CD4-positive, alpha-beta T cell treated with Interleukin-4 for 1 hour (primary cell): Measurements from ENCODE around the gene DDX56.
"Not testable (repeated sequence)": the region's sequence is repeated elsewhere in the genome, so short reads cannot be mapped to it uniquely, and the experiment has no call there.

Source experiments
- DNase-seq, 2 donors: peaks; one replicate each; pipeline ENCODE4 v3.0.0-alpha.2; 2020 to 2022

The DDX56 gene

DNA sequence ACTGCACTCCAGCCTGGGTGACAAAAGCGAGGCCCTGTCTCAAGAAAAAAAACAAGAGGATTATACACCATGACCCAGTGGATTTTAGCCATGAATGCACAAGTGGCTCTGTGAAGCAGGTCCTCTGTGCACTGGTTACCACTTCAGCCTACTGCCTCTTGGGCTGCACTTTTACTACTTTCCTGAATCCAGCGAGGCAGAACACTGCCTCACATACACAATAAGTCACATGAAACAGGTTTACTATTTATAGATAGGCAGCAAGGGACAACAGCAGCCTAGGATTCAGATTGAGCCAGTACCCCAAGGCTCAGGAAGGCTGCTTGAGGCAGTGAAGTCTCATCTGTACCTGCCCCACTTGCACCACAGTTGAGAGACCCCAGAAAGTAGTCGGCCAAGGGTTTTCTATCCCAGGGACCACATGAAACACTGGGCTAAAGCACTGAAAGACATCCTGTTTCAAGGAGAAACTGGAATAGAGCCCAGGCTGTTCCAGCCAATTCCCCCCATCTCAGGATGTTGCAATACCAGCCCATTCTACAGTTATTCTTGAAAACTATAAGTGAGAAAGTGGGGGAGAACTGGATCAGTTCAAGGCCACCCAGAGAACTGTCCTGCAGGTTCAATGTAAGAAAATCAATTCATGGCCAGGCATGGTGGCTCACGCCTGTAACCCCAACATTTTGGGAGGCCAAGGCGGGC is 22.4 kb upstream of the DDX56 start:
- no peak for DNase-seq

DNA sequence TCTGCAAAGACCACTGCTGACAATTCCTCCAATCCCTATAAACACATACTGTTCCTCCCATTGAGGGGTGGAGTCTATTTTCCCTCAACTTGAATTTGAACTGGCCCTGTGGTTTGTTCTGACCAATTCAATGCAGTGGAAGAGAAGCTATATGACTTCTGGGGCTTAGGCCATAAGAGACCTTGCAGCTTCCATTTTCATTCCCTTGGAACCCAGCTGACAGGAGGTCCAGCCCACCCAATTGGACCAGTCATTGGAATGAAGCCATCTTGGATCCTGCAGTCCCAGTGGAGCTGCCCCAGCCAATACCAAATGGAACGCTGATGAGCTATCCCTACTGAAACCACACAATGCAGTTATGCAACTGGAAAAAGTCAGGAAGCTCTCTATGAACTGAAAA is 17.2 kb upstream of the DDX56 start:
- no peak for DNase-seq

- peak; percentile 63 to 83 for DNase-seq
Observed at GRCh38 chr7:44587843-44588711, 14.4 kb upstream of the DDX56 start.

DNA sequence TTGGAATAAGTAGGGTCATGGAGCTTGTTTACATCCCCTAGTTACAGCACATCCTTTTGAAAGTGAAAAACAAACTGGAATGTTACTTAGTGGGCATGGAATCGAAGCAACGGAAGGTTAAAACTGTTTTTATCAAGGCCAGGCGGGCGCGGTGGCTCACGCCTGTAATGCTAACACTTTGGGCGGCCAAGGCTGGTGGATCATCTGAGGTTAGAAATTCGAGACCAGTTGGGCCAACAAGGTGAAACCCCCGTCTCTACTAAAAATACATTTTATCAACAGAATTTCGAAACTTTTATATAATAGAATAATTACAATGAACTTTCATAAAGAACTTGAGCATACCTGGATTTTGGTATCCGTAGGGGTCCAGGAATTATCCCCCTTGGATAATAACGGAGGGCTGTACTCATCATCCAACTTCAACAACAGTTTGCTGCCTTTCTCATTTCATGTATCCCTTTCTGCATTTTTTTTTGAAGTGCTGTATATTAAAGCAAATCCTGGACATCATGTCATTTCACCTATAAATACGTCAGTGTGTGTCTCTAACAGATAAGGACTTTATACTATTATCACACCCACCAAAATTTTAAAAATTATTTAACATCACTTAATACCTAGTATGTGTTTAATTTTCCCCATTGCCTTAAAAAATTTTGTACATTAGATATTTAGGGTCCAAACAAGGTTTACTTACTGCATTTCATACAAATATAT is 9.6 kb upstream of the DDX56 start:
- DNase-seq: no peak

DNA sequence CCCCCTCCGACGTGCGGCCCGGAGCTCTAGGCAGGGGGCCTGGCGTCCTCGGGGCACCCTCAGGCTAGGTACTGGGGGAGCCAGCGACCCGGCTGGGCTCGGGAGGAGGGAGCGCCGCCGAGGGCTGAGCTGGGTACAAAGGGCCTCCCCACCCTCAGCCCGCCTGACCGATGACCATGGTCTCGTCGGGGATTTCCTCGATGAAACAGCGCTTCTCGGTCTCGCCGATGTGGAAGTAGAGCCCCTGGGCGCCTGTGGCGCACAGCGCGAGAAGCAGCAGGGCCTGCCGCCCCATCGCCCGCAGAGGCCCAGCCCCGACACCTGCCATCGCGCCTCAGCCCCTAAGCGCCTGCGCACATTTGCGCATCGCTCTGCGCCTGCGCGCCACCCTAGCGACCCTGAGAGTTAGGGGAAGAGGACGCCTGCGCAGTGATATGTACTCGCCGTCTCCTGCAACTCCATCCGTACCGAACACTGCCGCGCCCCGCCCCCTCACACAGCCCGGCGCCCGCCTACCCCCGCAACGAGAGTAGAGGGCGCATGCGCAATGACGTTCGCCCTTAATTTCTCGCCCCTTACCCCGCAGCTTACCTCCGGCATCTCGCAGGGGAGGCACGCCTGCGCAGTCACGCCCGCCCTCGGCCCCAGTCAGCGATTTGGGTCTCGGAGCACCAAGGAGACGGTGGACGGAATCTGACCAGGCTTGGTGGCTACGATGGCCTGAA is 8.3 kb upstream of the DDX56 start, which contains the start of gene TMED4:
TMED4 (minus strand) TSS at position 353 of the 725 bp plus-strand sequence; CDS start at position 328, 25 bp downstream.
- DNase-seq: peak; percentile 100

- peak; percentile 51 to 63 for DNase-seq
Observed at GRCh38 chr7:44580945-44581878, 7.5 kb upstream of the DDX56 start.

DNA sequence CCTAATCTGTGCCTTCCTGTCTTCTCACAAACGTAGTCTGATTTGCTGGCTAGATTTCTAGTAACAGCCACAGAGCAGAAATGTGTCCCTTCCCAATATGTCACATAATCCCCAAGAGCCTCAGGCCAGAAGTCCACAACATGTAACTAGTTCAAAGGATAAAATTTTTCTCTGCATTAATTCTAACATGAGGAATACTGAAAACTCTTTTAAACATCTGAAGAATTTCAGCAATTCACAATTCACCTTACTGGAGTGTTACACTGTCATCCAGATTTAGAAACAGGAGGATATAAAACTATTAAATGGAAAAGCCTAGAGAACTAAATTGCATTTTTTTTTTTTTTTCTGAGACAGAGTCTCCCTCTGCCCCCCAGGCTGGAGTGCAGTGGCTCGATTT is 2.5 kb upstream of the DDX56 start:
- DNase-seq: no peak

DNA sequence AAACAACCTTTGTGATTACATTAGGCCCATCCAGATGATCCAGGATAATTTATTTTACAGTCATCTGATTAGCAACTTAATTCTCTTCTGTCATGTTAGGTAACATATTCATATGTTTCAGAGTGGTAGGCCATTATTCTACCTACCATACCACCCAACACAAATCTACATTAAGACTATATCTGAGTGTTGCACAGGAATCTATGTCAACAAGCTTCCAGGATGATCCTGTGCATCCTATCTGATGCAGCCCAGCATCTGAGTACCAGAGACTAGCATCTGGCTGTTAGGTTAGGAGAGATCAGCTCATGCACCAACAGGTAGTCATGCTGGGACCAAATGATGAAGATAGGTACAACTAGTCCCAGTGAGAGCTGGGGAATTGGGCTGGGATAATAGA is 1.3 kb upstream of the DDX56 start:
- DNase-seq: no peak

DNA sequence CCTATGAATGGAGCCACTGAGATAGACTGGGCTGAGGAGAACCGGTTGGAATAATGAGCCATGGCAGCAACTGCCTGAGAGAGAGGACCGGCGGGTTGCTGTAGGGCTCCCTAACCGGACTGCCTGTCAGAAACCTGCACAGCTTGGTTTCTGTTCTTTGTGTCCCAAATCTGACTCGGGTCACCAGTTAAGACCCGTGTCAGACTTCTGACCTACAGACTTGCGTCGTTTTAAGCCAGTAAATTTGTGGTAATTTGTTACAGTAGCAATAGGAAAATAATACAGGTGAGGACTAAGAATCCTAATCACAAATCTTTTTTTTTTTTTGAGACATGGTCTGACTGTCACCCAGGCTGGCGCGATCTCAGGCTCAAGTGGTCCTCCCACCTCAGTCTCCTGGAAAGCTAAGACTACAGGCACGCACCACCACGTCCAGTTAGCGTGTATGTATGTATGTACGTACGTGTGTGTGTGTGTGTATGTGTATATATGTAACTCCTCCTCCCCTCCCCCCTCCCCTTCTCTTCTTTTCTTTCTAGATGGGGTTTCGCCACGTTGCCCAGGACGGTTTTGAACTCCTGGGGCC is 672 bp upstream of the DDX56 start:
- no peak for DNase-seq

- DNase-seq: no peak
Observed at GRCh38 chr7:44572771-44573170, 937 bp downstream of the DDX56 start.

DNA sequence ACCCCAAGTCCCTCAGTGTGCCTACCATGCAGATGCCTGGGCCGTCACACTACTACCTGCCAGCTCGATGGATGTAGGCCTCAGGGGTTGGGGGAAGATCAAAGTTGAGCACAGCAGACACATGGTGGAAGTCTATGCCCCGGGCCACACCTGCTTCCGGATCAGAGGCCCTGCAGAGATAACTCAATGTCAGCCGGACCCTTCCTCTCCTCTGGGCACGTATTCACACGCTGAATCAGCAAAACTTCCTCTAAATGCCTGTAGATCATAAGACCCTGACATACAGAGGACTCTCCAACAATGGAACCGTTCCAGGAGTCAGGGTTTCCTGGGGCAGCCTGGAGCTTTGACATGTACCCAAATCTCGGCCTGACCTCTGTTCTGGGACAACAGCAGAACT is 3.7 kb downstream of the DDX56 start:
- no peak for DNase-seq

GRCh38 chr7:44568771-44569560 is 4.7 kb downstream of the DDX56 start:
- DNase-seq: no peak

GRCh38 chr7:44567884-44568283 is 5.8 kb downstream of the DDX56 start:
- no peak for DNase-seq

GRCh38 chr7:44566680-44567079 is 7.0 kb downstream of the DDX56 start:
- no peak for DNase-seq

GRCh38 chr7:44565795-44566559 is 7.7 kb downstream of the DDX56 start:
- DNase-seq: no peak

- peak; percentile 64 to 65 for DNase-seq
Observed at GRCh38 chr7:44565097-44565794, 8.5 kb downstream of the DDX56 start.

DNA sequence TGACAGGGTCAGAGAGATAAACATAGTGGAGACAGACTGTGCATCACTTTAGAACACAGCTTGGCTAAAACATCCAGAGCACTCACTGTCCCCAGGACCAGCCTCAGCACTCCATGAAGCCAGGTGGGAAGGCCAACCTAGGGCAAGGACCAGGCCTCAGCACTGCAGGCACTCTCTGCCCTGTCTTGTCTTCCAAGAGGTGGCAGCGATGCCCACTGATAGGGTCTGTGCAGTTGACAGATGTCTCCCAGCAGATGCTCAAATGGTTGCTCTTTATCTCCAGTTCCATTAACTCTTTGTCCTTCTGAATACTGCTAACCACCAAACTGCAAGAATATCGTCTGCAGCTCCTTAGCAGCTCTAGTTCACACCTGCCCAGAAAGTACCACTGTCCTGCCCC is 9.1 kb downstream of the DDX56 start:
- no peak for DNase-seq

DNA sequence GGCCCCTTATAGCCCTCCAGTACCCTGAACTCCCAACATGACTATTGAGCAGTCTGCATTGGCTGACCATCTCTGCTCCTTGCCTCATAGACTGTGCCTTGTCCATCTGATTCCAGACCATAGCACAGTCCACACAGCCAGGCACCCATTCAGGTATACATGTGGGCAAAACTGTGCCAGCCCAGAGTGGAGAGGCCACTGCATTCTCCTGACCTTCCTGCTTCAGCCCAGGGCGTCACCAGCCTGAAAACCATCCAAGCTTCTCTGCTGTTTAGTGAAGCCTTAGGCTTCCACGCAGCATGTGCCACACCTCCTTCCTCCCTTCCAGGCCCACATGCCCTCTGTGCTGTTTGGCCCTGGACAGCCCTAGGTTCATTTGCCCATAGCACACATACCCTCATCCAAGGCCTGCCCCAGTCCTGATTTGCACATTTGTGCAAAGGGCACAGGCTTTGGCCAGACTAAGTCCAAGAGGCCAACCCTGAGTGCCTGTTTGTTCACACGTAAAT is 10.5 kb downstream of the DDX56 start:
- no peak for DNase-seq

- DNase-seq: not testable (repeated sequence)
Observed at GRCh38 chr7:44562622-44562962, 11.1 kb downstream of the DDX56 start.
